ENCODE measurements around the gene TAF1B. TPM values are rescaled to one million over a fixed set of nuclear protein-coding genes. Genes with fewer than 3 reads are reported as not detected.
"Not testable (repeated sequence)": the region's sequence is repeated elsewhere in the genome, so short reads cannot be mapped to it uniquely, and the experiment has no call there.

TAF1B gene
- total RNA-seq, 6 experiments from 2014 or later, result 17.3 to 24.0 (median 22.3) TPM

DNA sequence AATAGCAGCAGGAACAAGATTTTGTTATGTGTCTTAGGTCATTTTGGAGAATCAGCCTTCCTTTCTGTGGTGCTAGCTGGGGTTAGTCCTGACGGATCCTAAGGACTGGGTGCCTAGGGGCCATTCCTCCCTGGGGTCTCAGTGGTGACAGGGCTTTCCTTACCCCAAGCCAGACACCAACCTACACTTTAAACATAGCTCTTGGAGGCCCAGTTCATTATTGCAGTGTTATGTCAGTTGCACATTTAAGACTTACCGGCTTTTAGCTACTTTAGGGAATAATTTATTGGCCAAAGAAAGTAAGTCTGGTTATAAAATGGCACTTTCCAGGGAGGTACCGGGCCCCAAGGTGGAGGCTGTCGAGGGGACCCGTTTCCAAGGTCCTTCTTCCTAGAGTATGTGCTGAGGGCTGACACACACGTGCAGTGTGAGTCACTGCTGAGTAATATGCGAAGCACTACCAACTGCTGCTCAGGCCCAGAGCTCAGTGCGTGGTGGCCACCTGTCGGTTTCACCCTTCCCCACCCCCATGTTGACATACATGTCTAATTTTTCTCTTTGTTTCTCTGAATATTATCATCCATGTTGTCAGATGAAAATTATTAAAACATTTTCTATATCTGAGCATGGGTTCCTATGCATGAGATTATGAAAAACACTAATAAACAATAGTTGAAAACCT lies 71.3 kb downstream of the TAF1B start:
- Mint-ChIP-seq H3K27ac (peak overlapping the region; percentile 76), H3K36me3 (ENCODE audit: low read depth) (peaks cover 4% of the 10 kb centered on the region; the same call in 1 of the 2 replicates), H3K4me3 (no peak overlapping the region), H3K9me3 (no peaks in the 10 kb centered on the region), H3K4me1 (ENCODE audit: low read depth) (peaks cover 24% of the 10 kb centered on the region), H3K27me3 (ENCODE audit: insufficient read depth) (no peaks in the 10 kb centered on the region)
- DNase-seq, result peak; percentile 61
- peak; percentile 54 for TF ChIP-seq CTCF (IDR thresholded peaks at IDR 0.05)

DNA sequence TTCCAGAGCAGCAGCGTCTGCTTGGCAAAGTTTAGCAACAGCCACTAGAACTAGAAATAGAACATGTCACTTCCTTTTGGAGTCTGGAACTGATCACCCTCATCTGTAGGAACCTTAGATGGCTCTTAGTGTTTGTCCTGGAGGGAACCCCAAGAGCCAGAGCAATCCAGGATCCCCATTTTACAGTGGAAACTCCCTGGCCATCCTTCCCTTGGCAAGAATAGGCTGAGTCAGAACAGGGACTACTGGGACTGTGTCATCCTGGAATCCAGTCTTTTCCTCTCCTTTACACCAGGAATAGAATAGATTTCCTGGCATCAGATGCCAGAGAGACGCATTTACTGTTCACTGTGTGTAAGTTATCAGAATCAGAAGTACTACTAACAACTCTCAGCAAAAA lies 75.0 kb downstream of the TAF1B start:
- H3K4me1 Mint-ChIP-seq (ENCODE audit: low read depth), result peaks cover 23% of the 10 kb centered on the region
- no peaks in the 10 kb centered on the region for H3K9me3 Mint-ChIP-seq
- peak overlapping the region; percentile 80 for H3K27ac Mint-ChIP-seq
- H3K4me3 Mint-ChIP-seq, result no peak overlapping the region
- TF ChIP-seq CTCF (IDR thresholded peaks at IDR 0.05), result no peak
- peaks cover 16% of the 10 kb centered on the region for H3K36me3 Mint-ChIP-seq (ENCODE audit: low read depth)
- no peaks in the 10 kb centered on the region; the same call in 1 of the 2 replicates for H3K27me3 Mint-ChIP-seq (ENCODE audit: insufficient read depth)
- DNase-seq, result peak; percentile 25

- H3K4me1 Mint-ChIP-seq (ENCODE audit: low read depth), result peaks cover 16% of the 10 kb centered on the region
- TF ChIP-seq CTCF (IDR thresholded peaks at IDR 0.05), result no peak
- peaks cover 16% of the 10 kb centered on the region for H3K36me3 Mint-ChIP-seq (ENCODE audit: low read depth)
- H3K27me3 Mint-ChIP-seq (ENCODE audit: insufficient read depth), result no peaks in the 10 kb centered on the region; the same call in 1 of the 2 replicates
- DNase-seq, result no peak
- H3K9me3 Mint-ChIP-seq, result no peaks in the 10 kb centered on the region
- no peak overlapping the region for H3K27ac Mint-ChIP-seq
- H3K4me3 Mint-ChIP-seq, result no peak overlapping the region
Observed at GRCh38 chr2:9919512-9919911, 76.2 kb downstream of the TAF1B start.

DNA sequence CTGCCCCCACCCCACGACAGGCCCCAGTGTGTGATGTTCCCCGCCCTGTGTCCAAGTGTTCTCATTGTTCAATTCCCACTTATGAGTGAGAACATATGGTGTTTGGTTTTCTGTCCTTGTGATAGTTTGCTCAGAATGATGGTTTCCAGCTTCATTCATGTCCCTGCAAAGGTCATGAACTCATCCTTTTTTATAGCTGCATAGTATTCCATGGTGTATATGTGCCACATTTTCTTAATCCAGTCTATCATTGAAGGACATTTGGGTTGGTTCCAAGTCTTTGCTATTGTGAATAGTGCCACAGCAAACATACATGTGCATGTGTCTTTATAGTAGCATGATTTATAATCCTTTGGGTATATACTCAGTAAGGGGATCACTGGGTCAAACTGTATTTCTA lies 83.7 kb downstream of the TAF1B start:
- H3K4me3 Mint-ChIP-seq; DNase-seq; H3K27me3 Mint-ChIP-seq (ENCODE audit: insufficient read depth); H3K4me1 Mint-ChIP-seq (ENCODE audit: low read depth); H3K27ac Mint-ChIP-seq; H3K9me3 Mint-ChIP-seq: not testable (repeated sequence)
- H3K36me3 Mint-ChIP-seq (ENCODE audit: low read depth), result peaks cover 37% of the 10 kb centered on the region

GRCh38 chr2:9937258-9937657 lies 94.0 kb downstream of the TAF1B start:
- no peak for DNase-seq
- Mint-ChIP-seq H3K36me3 (ENCODE audit: low read depth) (peaks cover 16% of the 10 kb centered on the region), H3K27me3 (ENCODE audit: insufficient read depth) (peaks cover 4% of the 10 kb centered on the region), H3K4me1 (ENCODE audit: low read depth) (peaks cover 28% of the 10 kb centered on the region), H3K9me3 (no peaks in the 10 kb centered on the region), H3K27ac (no peak overlapping the region), H3K4me3 (no peak overlapping the region)
- TF ChIP-seq CTCF (IDR thresholded peaks at IDR 0.05), result no peak

DNA sequence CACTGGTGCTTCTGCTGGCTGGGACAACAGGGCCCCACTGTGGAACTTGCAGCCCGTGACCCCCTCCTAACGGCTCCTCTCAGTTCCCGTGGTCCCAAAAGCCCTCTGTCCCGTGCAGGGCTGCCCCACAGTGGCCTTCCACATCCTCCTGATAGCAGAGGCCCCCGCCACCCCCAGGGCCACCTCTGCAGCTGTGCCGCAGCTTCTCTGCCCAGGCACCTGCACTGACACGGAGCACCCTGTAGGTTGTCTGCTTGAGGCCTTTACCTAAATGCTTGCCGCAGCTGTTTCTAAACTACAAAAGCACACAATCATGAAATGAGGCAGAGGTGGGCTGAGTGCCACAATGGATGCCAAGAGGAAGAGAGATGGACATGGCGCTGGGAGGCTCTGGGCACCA lies 94.7 kb downstream of the TAF1B start:
- peaks cover 14% of the 10 kb centered on the region for H3K36me3 Mint-ChIP-seq (ENCODE audit: low read depth)
- peaks cover 4% of the 10 kb centered on the region for H3K27me3 Mint-ChIP-seq (ENCODE audit: insufficient read depth)
- no peak overlapping the region for H3K4me3 Mint-ChIP-seq
- no peak for TF ChIP-seq CTCF (IDR thresholded peaks at IDR 0.05)
- no peaks in the 10 kb centered on the region for H3K9me3 Mint-ChIP-seq
- H3K4me1 Mint-ChIP-seq (ENCODE audit: low read depth), result peaks cover 34% of the 10 kb centered on the region
- DNase-seq, result no peak
- H3K27ac Mint-ChIP-seq, result no peak overlapping the region

Measured in HFFc6 (cell line).